Loucy (cell line): ENCODE results near the gene ARPP19.

Experiments
- H2AFZ ChIP-seq: fragments of 200-600 bp; sonication (generic); 2 replicates; pipeline ENCODE4 v1.6.0; 2016; ENCODE audit warnings: antibody characterized with exemption, mild to moderate bottlenecking, low read length, moderate library complexity
- H3F3A ChIP-seq: fragments of 200-600 bp; 2 replicates; pipeline ENCODE4 v1.6.0; 2016; ENCODE audit warnings: antibody characterized with exemption, low read depth, mild to moderate bottlenecking
- H3K27me3 ChIP-seq: fragments of 200-600 bp; sonication (generic); 2 replicates; pipeline ENCODE4 v1.6.1; 2014; ENCODE audit warnings: low read length, mild to moderate bottlenecking; ENCODE audit not compliant: insufficient read depth, poor library complexity, severe bottlenecking
- H3K36me3 ChIP-seq: fragments of 200-600 bp; sonication (generic); 2 replicates; pipeline ENCODE4 v1.6.1; 2016; ENCODE audit warnings: low read length; ENCODE audit not compliant: insufficient read depth
- H3K4me1 ChIP-seq: fragments of 200-600 bp; sonication (generic); 2 replicates; pipeline ENCODE4 v1.5.1; 2014; ENCODE audit warnings: low read length, mild to moderate bottlenecking; ENCODE audit not compliant: insufficient read depth, poor library complexity, severe bottlenecking
- H3K4me2 ChIP-seq: fragments of 200-600 bp; sonication (generic); 2 replicates; pipeline ENCODE4 v1.6.0; 2014; ENCODE audit warnings: antibody characterized with exemption, low read length, low read depth, mild to moderate bottlenecking; ENCODE audit not compliant: poor library complexity, severe bottlenecking
- H3K4me3 ChIP-seq: fragments of 200-600 bp; sonication (generic); 2 replicates; pipeline ENCODE4 v1.5.1; 2014; ENCODE audit warnings: low read length, mild to moderate bottlenecking, mixed read lengths; ENCODE audit not compliant: poor library complexity, severe bottlenecking
- H3K79me2 ChIP-seq: fragments of 200-600 bp; sonication (generic); 2 replicates; pipeline ENCODE4 v1.6.1; 2014; ENCODE audit warnings: low read length; ENCODE audit not compliant: insufficient read depth
- H3K9ac ChIP-seq: fragments of 200-600 bp; sonication (generic); 2 replicates; pipeline ENCODE4 v1.6.0; 2014; ENCODE audit warnings: mild to moderate bottlenecking, low read depth, low read length, moderate library complexity; ENCODE audit not compliant: poor library complexity, severe bottlenecking
- H3K9me2 ChIP-seq: fragments of 200-600 bp; sonication (generic); replicated peaks from 2 replicates; pipeline ENCODE4 v1.6.1; 2016; ENCODE audit warnings: low read depth, low read length, mixed read lengths
- H3K9me3 ChIP-seq: fragments of 200-600 bp; sonication (generic); 2 replicates; pipeline ENCODE4 v1.6.1; 2014; ENCODE audit warnings: mild to moderate bottlenecking, antibody characterized with exemption, low read length, low read depth; ENCODE audit not compliant: insufficient read depth
- H4K20me1 ChIP-seq: fragments of 200-600 bp; sonication (generic); 2 replicates; pipeline ENCODE4 v1.6.0; 2014; ENCODE audit warnings: antibody characterized with exemption, low read length, mild to moderate bottlenecking; ENCODE audit not compliant: insufficient read depth, poor library complexity, severe bottlenecking
- CTCF ChIP-seq: fragments of 200-600 bp; sonication (generic); conservative IDR thresholded peaks from 2 replicates; pipeline ENCODE4 v1.5.1; 2014; ENCODE audit warnings: mild to moderate bottlenecking, antibody characterized with exemption, low read length
- EZH2phosphoT487 ChIP-seq: fragments of 200-600 bp; IDR thresholded peaks from 2 replicates; pipeline ENCODE4 v1.6.1; 2018; ENCODE audit warnings: antibody characterized with exemption, mild to moderate bottlenecking, moderate library complexity, borderline replicate concordance

Gene ARPP19, protein sequence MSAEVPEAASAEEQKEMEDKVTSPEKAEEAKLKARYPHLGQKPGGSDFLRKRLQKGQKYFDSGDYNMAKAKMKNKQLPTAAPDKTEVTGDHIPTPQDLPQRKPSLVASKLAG

DNA sequence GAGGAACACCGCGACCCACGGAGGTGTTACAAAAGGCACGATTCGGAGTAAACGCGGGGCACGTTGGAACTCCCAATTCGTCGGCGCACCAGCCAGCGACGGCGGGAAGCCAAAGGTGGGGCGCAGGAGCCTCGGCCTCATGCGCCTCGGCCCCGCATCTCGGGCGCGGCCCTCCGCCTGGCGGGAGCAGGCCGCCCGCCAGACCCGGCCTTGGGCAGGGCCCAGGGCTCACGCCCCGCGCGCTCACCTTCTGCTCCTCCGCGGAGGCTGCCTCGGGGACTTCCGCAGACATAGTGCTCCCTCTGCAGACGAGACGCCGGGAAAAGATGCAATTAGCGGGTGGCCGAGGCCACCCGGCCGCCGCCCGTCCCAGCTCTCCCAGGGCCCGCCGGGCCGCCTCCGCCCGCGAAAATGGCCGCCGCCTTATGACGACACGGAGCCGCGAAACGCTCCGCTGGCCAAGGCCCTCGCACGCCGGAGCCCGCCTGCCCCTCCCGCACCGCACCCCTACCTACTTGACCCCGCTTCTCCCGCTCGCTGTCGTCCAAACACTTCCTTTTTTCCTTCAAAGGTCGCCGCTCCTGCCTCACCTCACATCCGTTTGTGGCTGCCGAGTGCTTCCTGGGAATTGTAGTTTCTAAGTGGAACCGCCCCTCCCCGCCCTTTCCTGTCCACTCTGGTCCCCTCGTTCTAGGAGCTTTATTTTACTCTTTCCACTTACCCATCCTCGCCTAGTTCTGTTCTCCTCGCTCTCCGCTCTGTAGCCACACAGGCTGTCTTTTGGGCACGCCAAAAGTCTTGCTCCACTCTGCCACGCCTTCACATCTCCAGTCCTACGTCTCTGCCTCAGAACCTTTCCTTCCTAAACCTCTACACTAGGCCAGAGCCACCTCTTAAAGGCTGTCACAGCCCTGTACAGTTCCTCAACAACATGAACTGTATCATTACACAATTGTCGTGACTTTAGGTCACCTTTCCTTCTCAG lies at the start of gene ARPP19:
Gene ARPP19 (minus strand): TSS at position 430 of the 985 bp plus-strand sequence. CDS start 138 bp downstream, at position 292.
- TF ChIP-seq CTCF = 0 out of 2 replicates have a peak, but pooled peaks have one; percentile 32
- no peak for TF ChIP-seq EZH2phosphoT487
- H3K9ac ChIP-seq = peak within 1 kb of the TSS; percentile 92
- peaks cover 43% of the 10 kb centered on the region for H4K20me1 ChIP-seq
- H3K4me3 ChIP-seq = peak within 1 kb of the TSS; percentile 86
- peak within 1 kb of the TSS; percentile 86 for H3K4me2 ChIP-seq
- H3K9me2 ChIP-seq = no peaks in the 10 kb centered on the region
- no peaks in the 10 kb centered on the region for H3K36me3 ChIP-seq
- no peaks in the 10 kb centered on the region for H3K9me3 ChIP-seq
- peaks cover 10% of the 10 kb centered on the region; the same call in 1 of the 2 replicates for H3F3A ChIP-seq
- peaks cover 47% of the 10 kb centered on the region for H3K79me2 ChIP-seq
- H3K4me1 ChIP-seq = peaks cover 25% of the 10 kb centered on the region
- H3K27me3 ChIP-seq = no peaks in the 10 kb centered on the region
- H2AFZ ChIP-seq = peak within 1 kb of the TSS; percentile 97

GRCh38 chr15:52617026-52617425 lies 48.2 kb upstream of the ARPP19 start:
- Histone ChIP-seq H3K4me3 (no peak overlapping the region), H2AFZ (no peak overlapping the region), H3K4me1 (no peaks in the 10 kb centered on the region), H3K27me3 (no peaks in the 10 kb centered on the region), H3K9me3 (no peaks in the 10 kb centered on the region), H3K9ac (no peak overlapping the region), H3K36me3 (peaks cover 20% of the 10 kb centered on the region; the same call in 1 of the 2 replicates), H3K79me2 (no peaks in the 10 kb centered on the region), H3K9me2 (no peaks in the 10 kb centered on the region), H3F3A (no peaks in the 10 kb centered on the region), H3K4me2 (no peak overlapping the region), H4K20me1 (no peaks in the 10 kb centered on the region)
- TF ChIP-seq CTCF (no peak), EZH2phosphoT487 (no peak)

- no peak overlapping the region for H2AFZ ChIP-seq
- no peaks in the 10 kb centered on the region for H3K79me2 ChIP-seq
- H3K36me3 ChIP-seq = peaks cover 18% of the 10 kb centered on the region; the same call in 1 of the 2 replicates
- no peak overlapping the region for H3K4me2 ChIP-seq
- no peaks in the 10 kb centered on the region for H3K27me3 ChIP-seq
- H3K4me3 ChIP-seq = no peak overlapping the region
- H4K20me1 ChIP-seq = no peaks in the 10 kb centered on the region
- no peaks in the 10 kb centered on the region for H3K4me1 ChIP-seq
- H3K9me3 ChIP-seq = no peaks in the 10 kb centered on the region
- H3K9me2 ChIP-seq = no peaks in the 10 kb centered on the region
- no peak overlapping the region for H3K9ac ChIP-seq
- no peaks in the 10 kb centered on the region for H3F3A ChIP-seq
- TF ChIP-seq CTCF (no peak), EZH2phosphoT487 (no peak)
Observed at GRCh38 chr15:52615302-52615701, 46.5 kb upstream of the ARPP19 start.
